HG03060 (cell line): Measurements from ENCODE around the gene BRF1.
"Not testable (repeated sequence)": the region's sequence is repeated elsewhere in the genome, so short reads cannot be mapped to it uniquely, and the experiment has no call there.

ENCODE experiments used
- ATAC-seq: cut with Tn5 transposase; IDR thresholded peaks from one replicate; pipeline ENCODE4 v1.9.1; 2021; ENCODE audit warnings: low read depth, moderate number of reproducible peaks; ENCODE audit not compliant: unreplicated experiment

BRF1 gene

GRCh38 chr14:105292826-105293711, 7.7 kb downstream of the BRF1 start:
- no peak for ATAC-seq

GRCh38 chr14:105290621-105291346, 10.0 kb downstream of the BRF1 start:
- no peak for ATAC-seq

GRCh38 chr14:105288936-105289335, 11.9 kb downstream of the BRF1 start:
- not testable (repeated sequence) for ATAC-seq

GRCh38 chr14:105287249-105288102, 13.3 kb downstream of the BRF1 start:
- ATAC-seq, result no peak

GRCh38 chr14:105286759-105287144, 14.0 kb downstream of the BRF1 start:
- no peak for ATAC-seq

- ATAC-seq, result no peak
These were observed 15.6 kb downstream of the BRF1 start for GRCh38 chr14:105285174-105285573.

- no peak for ATAC-seq
These were observed 16.9 kb downstream of the BRF1 start for GRCh38 chr14:105283899-105284298.

- no peak for ATAC-seq
These were observed 17.8 kb downstream of the BRF1 start for GRCh38 chr14:105283028-105283427.

- ATAC-seq, result no peak
These were observed 18.6 kb downstream of the BRF1 start for GRCh38 chr14:105282098-105282725.

GRCh38 chr14:105281371-105282097, 19.3 kb downstream of the BRF1 start:
- ATAC-seq, result no peak

GRCh38 chr14:105280525-105280924, 20.3 kb downstream of the BRF1 start:
- ATAC-seq, result no peak

- no peak for ATAC-seq
These were observed 21.0 kb downstream of the BRF1 start for GRCh38 chr14:105279642-105280361.

GRCh38 chr14:105277448-105277847, 23.4 kb downstream of the BRF1 start:
- ATAC-seq, result not testable (repeated sequence)

GRCh38 chr14:105275267-105275946, 25.4 kb downstream of the BRF1 start:
- ATAC-seq, result no peak

- ATAC-seq, result no peak
These were observed 26.2 kb downstream of the BRF1 start for GRCh38 chr14:105274637-105275036.

- ATAC-seq, result no peak
These were observed 27.7 kb downstream of the BRF1 start for GRCh38 chr14:105273062-105273461.

- ATAC-seq, result no peak
These were observed 28.2 kb downstream of the BRF1 start for GRCh38 chr14:105272623-105273022.

GRCh38 chr14:105271224-105271890, 29.4 kb downstream of the BRF1 start:
- no peak for ATAC-seq
